Neuronal stem cell (in vitro differentiated cells): Measurements from ENCODE around the gene LUC7L3. TPM values are rescaled to one million over a fixed set of nuclear protein-coding genes. Genes with fewer than 3 reads are reported as not detected.

Experiments
- DNase-seq: peaks from one replicate; pipeline ENCODE4 v3.0.0-alpha.2; 2013; ENCODE audit warnings: low spot score
- H2AFZ ChIP-seq: one replicate; pipeline ENCODE4 v1.6.1; 2013; ENCODE audit warnings: mild to moderate bottlenecking, low read length, inconsistent platforms
- H2AK5ac ChIP-seq: 2 replicates; pipeline ENCODE4 v1.6.1; 2013; ENCODE audit warnings: low read depth, mild to moderate bottlenecking, inconsistent platforms, low read length, moderate library complexity, mixed read lengths
- H2BK120ac ChIP-seq: 2 replicates; pipeline ENCODE4 v1.6.1; 2013; ENCODE audit warnings: low read depth, mild to moderate bottlenecking, inconsistent platforms, low read length, moderate library complexity, mixed read lengths
- H2BK12ac ChIP-seq: one replicate; pipeline ENCODE4 v1.6.1; 2013; ENCODE audit warnings: low read length, inconsistent platforms
- H2BK15ac ChIP-seq: 2 replicates; pipeline ENCODE4 v1.6.1; 2013; ENCODE audit warnings: mild to moderate bottlenecking, low read length, inconsistent platforms, mixed read lengths
- H2BK5ac ChIP-seq: one replicate; pipeline ENCODE4 v1.6.1; 2013; ENCODE audit warnings: inconsistent platforms, mild to moderate bottlenecking, low read length, moderate library complexity
- H3K14ac ChIP-seq: one replicate; pipeline ENCODE4 v1.6.1; 2013; ENCODE audit warnings: low read length, inconsistent platforms
- H3K18ac ChIP-seq: 2 replicates; pipeline ENCODE4 v1.6.1; 2013; ENCODE audit warnings: low read length, inconsistent platforms
- H3K23ac ChIP-seq: 2 replicates; pipeline ENCODE4 v1.6.1; 2013; ENCODE audit warnings: low read depth, mild to moderate bottlenecking, mixed read lengths, low read length, inconsistent platforms; ENCODE audit not compliant: poor library complexity
- H3K27ac ChIP-seq: replicated peaks from 3 replicates; pipeline ENCODE4 v1.5.1; 2013; ENCODE audit warnings: low read length, inconsistent platforms
- H3K27me3 ChIP-seq, 3 experiments: 2 replicates each; pipeline ENCODE4 v1.6.1; 2013; ENCODE audit warnings: low read length in 3 of 3, mild to moderate bottlenecking in 2 of 3, inconsistent platforms in 1 of 3, low read depth in 1 of 3, mixed read lengths in 1 of 3, moderate library complexity in 1 of 3; ENCODE audit not compliant: control insufficient read depth in 3 of 3, insufficient read depth in 3 of 3
- H3K36me3 ChIP-seq, 2 donors: replicated peaks in 1 of 2; 2 replicates each; pipeline ENCODE4 v1.6.1; 2013; ENCODE audit warnings: low read length in 2 of 2; ENCODE audit not compliant: control insufficient read depth in 2 of 2, insufficient read depth in 2 of 2
- H3K4ac ChIP-seq: 2 replicates; pipeline ENCODE4 v1.6.1; 2013; ENCODE audit warnings: inconsistent platforms, mild to moderate bottlenecking, low read length, moderate library complexity
- H3K4me1 ChIP-seq, 2 donors: 1 replicate in 1 of 2; 2 replicates in 1 of 2; pipeline ENCODE4 v1.6.1; 2013; ENCODE audit warnings: low read length in 2 of 2, low read depth in 1 of 2; ENCODE audit not compliant: control insufficient read depth in 2 of 2, insufficient read depth in 1 of 2
- H3K4me2 ChIP-seq: one replicate; pipeline ENCODE4 v1.6.1; 2013; ENCODE audit warnings: mild to moderate bottlenecking, low read length, inconsistent platforms; ENCODE audit not compliant: insufficient read depth, poor library complexity, severe bottlenecking
- H3K4me3 ChIP-seq, 2 donors: 2 replicates each; pipeline ENCODE4 v1.5.1; 2013; ENCODE audit warnings: low read length in 2 of 2, mild to moderate bottlenecking in 2 of 2, inconsistent platforms in 1 of 2, moderate library complexity in 1 of 2
- H3K79me1 ChIP-seq: one replicate; pipeline ENCODE4 v1.6.1; 2013; ENCODE audit warnings: low read depth, mild to moderate bottlenecking, inconsistent platforms, low read length, moderate library complexity
- H3K9ac ChIP-seq: one replicate; pipeline ENCODE4 v1.6.1; 2013; ENCODE audit warnings: mild to moderate bottlenecking, low read depth, low read length, inconsistent platforms; ENCODE audit not compliant: poor library complexity
- H3K9me3 ChIP-seq, 2 donors: replicated peaks in 1 of 2; 2 replicates each; pipeline versions ENCODE3 to v1.6.1; 2013; ENCODE audit warnings: low read length in 2 of 2, mild to moderate bottlenecking in 2 of 2, inconsistent platforms in 1 of 2, low read depth in 1 of 2, mixed read lengths in 1 of 2, moderate library complexity in 1 of 2; ENCODE audit not compliant: control insufficient read depth in 2 of 2, insufficient read depth in 1 of 2
- H4K8ac ChIP-seq: one replicate; pipeline ENCODE4 v1.6.1; 2013; ENCODE audit warnings: low read depth, mild to moderate bottlenecking, inconsistent platforms, low read length, moderate library complexity
- H4K91ac ChIP-seq: one replicate; pipeline ENCODE4 v1.6.1; 2013; ENCODE audit warnings: low read length, low read depth, mild to moderate bottlenecking, inconsistent platforms; ENCODE audit not compliant: poor library complexity
- WGBS, 2 donors: extraction: QIAGEN DNeasy Blood & Tissue Kit; methylation state at CpG; one replicate each; pipeline ENCODE4 v1.1.7; 2013; ENCODE audit warnings: missing lambda C conversion rate in 2 of 2, mixed read lengths in 1 of 2; ENCODE audit not compliant: insufficient read length in 2 of 2, insufficient replicate concordance in 1 of 2; ENCODE audit errors: extremely low coverage in 2 of 2; 5-methylcytosine and 5-hydroxymethylcytosine counted together
- polyA plus RNA-seq, 2 experiments: library from polyadenylated mRNA; stranded (reverse); fragments of 200-250 nt; gene quantifications; one replicate each; pipeline ENCODE4 v1.2.3, GENCODE V29; 2013

LUC7L3 gene
- polyA plus RNA-seq (2013, experiment 1 of 2) = 430 TPM
- polyA plus RNA-seq (2013, experiment 2 of 2) = 437 TPM

GRCh38 chr17:50719144-50719923, at the start of gene LUC7L3:
Gene LUC7L3, plus strand, starts transcription at chr17:50719603. Its CDS starts 130 bp downstream, at chr17:50719733.
- no peaks in the 10 kb centered on the region for H3K9me3 ChIP-seq
- peak within 1 kb of the TSS; percentile 99 for H2AK5ac ChIP-seq
- peak within 1 kb of the TSS; percentile 90 for H2BK120ac ChIP-seq
- peaks cover 0 to 24% of the 10 kb centered on the region in 2 donors for H3K36me3 ChIP-seq
- H3K9ac ChIP-seq = peak within 1 kb of the TSS; percentile 97
- H4K8ac ChIP-seq = peak within 1 kb of the TSS; percentile 32
- peak within 1 kb of the TSS; percentile 43 for H2BK15ac ChIP-seq
- H3K18ac ChIP-seq = peak within 1 kb of the TSS; percentile 100
- H3K23ac ChIP-seq = peak within 1 kb of the TSS; percentile 97
- H2BK5ac ChIP-seq = no peak within 1 kb of the TSS
- H3K4ac ChIP-seq = no peak within 1 kb of the TSS
- peak within 1 kb of the TSS; percentile 99 for H3K14ac ChIP-seq
- peak within 1 kb of the TSS; percentile 69 for H3K4me2 ChIP-seq
- peaks cover 2 to 11% of the 10 kb centered on the region in 2 donors for H3K4me1 ChIP-seq
- H3K4me3 ChIP-seq = peak within 1 kb of the TSS; percentile 98
- peak within 1 kb of the TSS; percentile 98 for H3K27ac ChIP-seq
- DNase-seq = peak; percentile 95
- H4K91ac ChIP-seq = peak within 1 kb of the TSS; percentile 60
- no peaks in the 10 kb centered on the region for H3K27me3 ChIP-seq
- WGBS, 2 donors = no CpG with 5 or more reads among the region's 76 CpGs
- no peak within 1 kb of the TSS for H2BK12ac ChIP-seq
- peak within 1 kb of the TSS; percentile 89 for H2AFZ ChIP-seq
- H3K79me1 ChIP-seq = no peaks in the 10 kb centered on the region

DNA sequence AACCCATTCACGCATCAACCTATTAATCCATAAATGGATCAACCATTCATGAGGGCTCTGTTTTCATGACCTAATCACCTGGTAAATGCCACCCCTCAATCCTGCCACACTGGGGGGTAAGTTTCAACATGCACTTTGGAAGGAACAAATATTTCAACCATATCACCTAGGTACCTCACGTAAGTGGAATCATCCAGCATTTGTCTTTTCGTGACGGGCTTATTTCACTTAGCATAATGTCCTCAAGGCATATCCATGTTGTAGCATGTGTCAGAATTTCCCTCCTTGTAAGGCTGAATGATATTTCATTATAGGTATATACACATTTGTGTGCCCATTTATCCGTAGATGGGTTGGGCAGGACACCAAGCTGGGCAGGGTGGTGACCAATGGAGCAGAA, 47.3 kb upstream of the LUC7L3 start:
- peaks cover 3 to 10% of the 10 kb centered on the region in 2 donors for H3K4me1 ChIP-seq

DNA sequence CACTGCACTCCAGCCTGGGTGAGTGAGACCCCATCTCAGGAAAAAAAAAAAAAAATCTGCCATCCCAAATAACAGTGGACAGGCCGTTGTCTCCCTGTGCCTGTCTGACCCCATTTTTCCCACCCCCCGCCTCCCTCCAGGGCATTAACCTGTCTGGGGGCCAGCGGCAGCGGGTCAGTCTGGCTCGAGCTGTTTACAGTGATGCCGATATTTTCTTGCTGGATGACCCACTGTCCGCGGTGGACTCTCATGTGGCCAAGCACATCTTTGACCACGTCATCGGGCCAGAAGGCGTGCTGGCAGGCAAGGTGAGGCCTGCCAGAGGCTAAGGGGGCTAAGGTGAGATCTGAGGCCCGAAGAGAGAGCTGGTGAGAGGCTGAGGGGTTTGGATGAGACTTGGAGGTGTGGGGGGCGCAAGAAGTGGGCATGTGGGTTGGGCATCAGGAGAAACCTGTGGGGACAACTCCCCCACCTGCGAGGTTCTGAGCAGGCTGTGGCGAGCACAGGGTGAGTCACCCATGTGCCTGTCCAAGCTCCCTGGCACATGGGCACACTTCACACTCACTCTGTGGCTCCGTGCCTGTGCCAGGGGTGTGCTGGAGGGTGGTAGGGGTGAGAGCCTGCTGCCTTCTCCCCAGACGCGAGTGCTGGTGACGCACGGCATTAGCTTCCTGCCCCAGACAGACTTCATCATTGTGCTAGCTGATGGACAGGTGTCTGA, 46.4 kb upstream of the LUC7L3 start:
- Histone ChIP-seq H3K79me1 (no peaks in the 10 kb centered on the region), H2BK120ac (peak overlapping the region; percentile 17), H3K4me2 (no peak overlapping the region), H3K4me3 (no peak overlapping the region), H4K8ac (peak overlapping the region; percentile 76), H3K27ac (no peak overlapping the region), H3K36me3 (no peaks in the 10 kb centered on the region), H3K4ac (no peak overlapping the region), H3K23ac (no peak overlapping the region), H3K18ac (peak overlapping the region; percentile 58), H3K27me3 (peaks cover 0 to 24% (median 0%) of the 10 kb centered on the region in 3 experiments), H3K4me1 (peaks cover 3 to 8% of the 10 kb centered on the region in 2 donors), H3K14ac (peak overlapping the region; percentile 49), H2AK5ac (peak overlapping the region; percentile 96), H4K91ac (no peak overlapping the region), H3K9me3 (no peaks in the 10 kb centered on the region), H2AFZ (no peak overlapping the region), H2BK5ac (no peak overlapping the region), H2BK12ac (no peak overlapping the region), H2BK15ac (peak overlapping the region; percentile 84), H3K9ac (no peak overlapping the region)
- no peak for DNase-seq
- no CpG with 5 or more reads among the region's 20 CpGs for WGBS, 2 donors

More for the DNA sequence above, 47.3 kb upstream of the LUC7L3 start:
- Histone ChIP-seq H3K9ac (no peak overlapping the region), H3K23ac (no peak overlapping the region), H2BK120ac (no peak overlapping the region), H3K9me3 (no peaks in the 10 kb centered on the region), H3K4me3 (no peak overlapping the region), H2BK5ac (no peak overlapping the region), H2BK15ac (no peak overlapping the region), H4K91ac (no peak overlapping the region), H3K79me1 (no peaks in the 10 kb centered on the region), H3K18ac (no peak overlapping the region), H3K27me3 (peaks cover 0 to 21% (median 0%) of the 10 kb centered on the region in 3 experiments), H3K36me3 (no peaks in the 10 kb centered on the region), H3K14ac (no peak overlapping the region), H3K4me2 (no peak overlapping the region), H3K4ac (no peak overlapping the region), H2AFZ (no peak overlapping the region), H2AK5ac (no peak overlapping the region), H4K8ac (no peak overlapping the region), H2BK12ac (no peak overlapping the region), H3K27ac (no peak overlapping the region)
- no peak for DNase-seq
- WGBS, 2 donors = no CpG with 5 or more reads among the region's 5 CpGs

GRCh38 chr17:50675190-50675589, 44.2 kb upstream of the LUC7L3 start:
- Histone ChIP-seq H2BK5ac (no peak overlapping the region), H3K4me2 (no peak overlapping the region), H2AK5ac (peak overlapping the region; percentile 30), H3K27me3 (peaks cover 0 to 32% (median 0%) of the 10 kb centered on the region in 3 experiments), H2BK12ac (peak overlapping the region; percentile 50), H2AFZ (no peak overlapping the region), H2BK15ac (peak overlapping the region; percentile 77), H3K9me3 (no peaks in the 10 kb centered on the region), H3K23ac (no peak overlapping the region), H2BK120ac (no peak overlapping the region), H4K91ac (peak overlapping the region; percentile 26), H3K27ac (no peak overlapping the region), H3K14ac (peak overlapping the region; percentile 40), H3K18ac (peak overlapping the region; percentile 45), H3K4ac (no peak overlapping the region), H3K4me1 (no peaks in the 10 kb centered on the region), H3K79me1 (no peaks in the 10 kb centered on the region), H3K36me3 (no peaks in the 10 kb centered on the region), H4K8ac (no peak overlapping the region), H3K4me3 (no peak overlapping the region), H3K9ac (no peak overlapping the region)
- DNase-seq = no peak
- no CpG with 5 or more reads among the region's 3 CpGs for WGBS, 2 donors
